SK-N-SH treated with all-trans-retinoic acid at 6 μM for 48 hours (cell line): ENCODE measurements around the gene IL31.

Experiments
- ATAC-seq: fragments of 200-7000 bp; cut with Tn5 transposase; 3 replicates; pipeline ENCODE4 v1.9.1; 2020; ENCODE audit warnings: mild to moderate bottlenecking, moderate library complexity
- BACH2 ChIP-seq: fragments of 250-450 bp; sonication (Bioruptor Pico); IDR thresholded peaks from 2 replicates; pipeline ENCODE4 v1.9.0; 2021; ENCODE audit warnings: mild to moderate bottlenecking, borderline replicate concordance
- CSDC2 ChIP-seq: fragments of 250-450 bp; sonication (Bioruptor Pico); IDR thresholded peaks from 2 replicates; pipeline ENCODE4 v1.5.0; 2020; ENCODE audit warnings: mild to moderate bottlenecking, moderate library complexity
- GLIS3 ChIP-seq: fragments of 250-450 bp; sonication (Bioruptor Pico); IDR thresholded peaks from 2 replicates; pipeline ENCODE4 v1.5.0; 2020; ENCODE audit warnings: mild to moderate bottlenecking, moderate library complexity
- ISL1 ChIP-seq: fragments of 250-450 bp; sonication (Bioruptor Pico); IDR thresholded peaks from 2 replicates; pipeline ENCODE4 v2.1.2; 2022; ENCODE audit warnings: mild to moderate bottlenecking, moderate library complexity
- OSR1 ChIP-seq: fragments of 250-450 bp; sonication (Bioruptor Pico); IDR thresholded peaks from 2 replicates; pipeline ENCODE4 v1.8.0; 2022; ENCODE audit warnings: moderate library complexity, mild to moderate bottlenecking, inconsistent platforms
- PATZ1 ChIP-seq: fragments of 250-450 bp; sonication (Bioruptor Pico); IDR thresholded peaks from 2 replicates; pipeline ENCODE4 v1.8.0; 2020; ENCODE audit warnings: mild to moderate bottlenecking, moderate library complexity, borderline replicate concordance
- PPARA ChIP-seq: fragments of 250-450 bp; sonication (Bioruptor Pico); IDR thresholded peaks from 2 replicates; pipeline ENCODE4 v1.5.0; 2020; ENCODE audit warnings: mild to moderate bottlenecking, borderline replicate concordance
- RARB ChIP-seq: fragments of 250-450 bp; sonication (Bioruptor Pico); IDR thresholded peaks from 2 replicates; pipeline ENCODE4 v1.8.0; 2021; ENCODE audit warnings: mild to moderate bottlenecking, moderate library complexity
- SNAI2 ChIP-seq: fragments of 250-450 bp; sonication (Bioruptor Pico); IDR thresholded peaks from 2 replicates; pipeline ENCODE4 v1.5.0; 2020; ENCODE audit warnings: mild to moderate bottlenecking, moderate library complexity
- TCF4 ChIP-seq: fragments of 250-450 bp; sonication (Bioruptor Pico); IDR thresholded peaks from 2 replicates; pipeline ENCODE4 v1.8.0; 2021; ENCODE audit warnings: mild to moderate bottlenecking, moderate library complexity, borderline replicate concordance
- TOX ChIP-seq: fragments of 250-450 bp; sonication (Bioruptor Pico); IDR thresholded peaks from 2 replicates; pipeline ENCODE4 v1.8.0; 2021; ENCODE audit warnings: mild to moderate bottlenecking, moderate library complexity, borderline replicate concordance
- ZC3H10 ChIP-seq: fragments of 250-450 bp; sonication (Bioruptor Pico); IDR thresholded peaks from 2 replicates; pipeline ENCODE4 v1.5.1; 2021; ENCODE audit warnings: mild to moderate bottlenecking, moderate library complexity
- ZFP30 ChIP-seq: fragments of 450-650 bp; formaldehyde crosslinking; IDR thresholded peaks from 2 replicates; pipeline ENCODE4 v1.5.0; 2022; ENCODE audit warnings: mild to moderate bottlenecking, moderate library complexity
- ZNF565 ChIP-seq: fragments of 450-650 bp; formaldehyde crosslinking; conservative IDR thresholded peaks from 2 replicates; pipeline ENCODE4 v1.5.0; 2020; ENCODE audit warnings: low read depth, mild to moderate bottlenecking, moderate library complexity
- ZNF70 ChIP-seq: fragments of 450-650 bp; formaldehyde crosslinking; IDR thresholded peaks from 2 replicates; pipeline ENCODE4 v1.5.0; 2020; ENCODE audit warnings: mild to moderate bottlenecking, moderate library complexity
- ZNF8 ChIP-seq: fragments of 450-650 bp; formaldehyde crosslinking; IDR thresholded peaks from 2 replicates; pipeline ENCODE4 v1.5.0; 2020; ENCODE audit warnings: mild to moderate bottlenecking, moderate library complexity
- TF ChIP-seq, protein P1 (sequence below): fragments of 250-450 bp; sonication (Bioruptor Pico); IDR thresholded peaks from 2 replicates; pipeline ENCODE4 v1.5.0; 2020; ENCODE audit warnings: mild to moderate bottlenecking, moderate library complexity
- TF ChIP-seq, protein P2 (sequence below): fragments of 250-450 bp; sonication (Bioruptor Pico); IDR thresholded peaks from 2 replicates; pipeline ENCODE4 v1.5.1; 2020; ENCODE audit warnings: low read depth, mild to moderate bottlenecking, moderate library complexity
- TF ChIP-seq, protein P3 (sequence below): fragments of 250-450 bp; sonication (Bioruptor Pico); IDR thresholded peaks from 2 replicates; pipeline ENCODE4 v1.8.0; 2021; ENCODE audit warnings: low read depth, mild to moderate bottlenecking, moderate library complexity, borderline replicate concordance

IL31 gene

GRCh38 chr12:122185079-122185478, 11.1 kb upstream of the IL31 start:
- ATAC-seq = no peak
- TF ChIP-seq ISL1 (no peak), TCF4 (CRISPR knock-in tag) (no peak), ZNF565 (CRISPR knock-in tag) (no peak), ZNF70 (CRISPR knock-in tag) (no peak), PPARA (CRISPR knock-in tag) (no peak), RARB (CRISPR knock-in tag) (no peak), PATZ1 (CRISPR knock-in tag) (no peak), BACH2 (no peak)
- TF ChIP-seq, protein P1, sequence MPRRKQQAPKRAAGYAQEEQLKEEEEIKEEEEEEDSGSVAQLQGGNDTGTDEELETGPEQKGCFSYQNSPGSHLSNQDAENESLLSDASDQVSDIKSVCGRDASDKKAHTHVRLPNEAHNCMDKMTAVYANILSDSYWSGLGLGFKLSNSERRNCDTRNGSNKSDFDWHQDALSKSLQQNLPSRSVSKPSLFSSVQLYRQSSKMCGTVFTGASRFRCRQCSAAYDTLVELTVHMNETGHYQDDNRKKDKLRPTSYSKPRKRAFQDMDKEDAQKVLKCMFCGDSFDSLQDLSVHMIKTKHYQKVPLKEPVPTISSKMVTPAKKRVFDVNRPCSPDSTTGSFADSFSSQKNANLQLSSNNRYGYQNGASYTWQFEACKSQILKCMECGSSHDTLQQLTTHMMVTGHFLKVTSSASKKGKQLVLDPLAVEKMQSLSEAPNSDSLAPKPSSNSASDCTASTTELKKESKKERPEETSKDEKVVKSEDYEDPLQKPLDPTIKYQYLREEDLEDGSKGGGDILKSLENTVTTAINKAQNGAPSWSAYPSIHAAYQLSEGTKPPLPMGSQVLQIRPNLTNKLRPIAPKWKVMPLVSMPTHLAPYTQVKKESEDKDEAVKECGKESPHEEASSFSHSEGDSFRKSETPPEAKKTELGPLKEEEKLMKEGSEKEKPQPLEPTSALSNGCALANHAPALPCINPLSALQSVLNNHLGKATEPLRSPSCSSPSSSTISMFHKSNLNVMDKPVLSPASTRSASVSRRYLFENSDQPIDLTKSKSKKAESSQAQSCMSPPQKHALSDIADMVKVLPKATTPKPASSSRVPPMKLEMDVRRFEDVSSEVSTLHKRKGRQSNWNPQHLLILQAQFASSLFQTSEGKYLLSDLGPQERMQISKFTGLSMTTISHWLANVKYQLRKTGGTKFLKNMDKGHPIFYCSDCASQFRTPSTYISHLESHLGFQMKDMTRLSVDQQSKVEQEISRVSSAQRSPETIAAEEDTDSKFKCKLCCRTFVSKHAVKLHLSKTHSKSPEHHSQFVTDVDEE (CRISPR knock-in tag) = no peak

GRCh38 chr12:122184517-122184916, 10.5 kb upstream of the IL31 start:
- ATAC-seq = no peak
- no peak for TF ChIP-seq SNAI2 (CRISPR knock-in tag)
- TF ChIP-seq TOX (CRISPR knock-in tag) = no peak
- no peak for TF ChIP-seq RARB (CRISPR knock-in tag)
- TF ChIP-seq GLIS3 (CRISPR knock-in tag) = no peak
- TF ChIP-seq ISL1 = no peak
- no peak for TF ChIP-seq BACH2
- no peak for TF ChIP-seq CSDC2 (CRISPR knock-in tag)
- no peak for TF ChIP-seq ZNF70 (CRISPR knock-in tag)
- TF ChIP-seq, protein P2, sequence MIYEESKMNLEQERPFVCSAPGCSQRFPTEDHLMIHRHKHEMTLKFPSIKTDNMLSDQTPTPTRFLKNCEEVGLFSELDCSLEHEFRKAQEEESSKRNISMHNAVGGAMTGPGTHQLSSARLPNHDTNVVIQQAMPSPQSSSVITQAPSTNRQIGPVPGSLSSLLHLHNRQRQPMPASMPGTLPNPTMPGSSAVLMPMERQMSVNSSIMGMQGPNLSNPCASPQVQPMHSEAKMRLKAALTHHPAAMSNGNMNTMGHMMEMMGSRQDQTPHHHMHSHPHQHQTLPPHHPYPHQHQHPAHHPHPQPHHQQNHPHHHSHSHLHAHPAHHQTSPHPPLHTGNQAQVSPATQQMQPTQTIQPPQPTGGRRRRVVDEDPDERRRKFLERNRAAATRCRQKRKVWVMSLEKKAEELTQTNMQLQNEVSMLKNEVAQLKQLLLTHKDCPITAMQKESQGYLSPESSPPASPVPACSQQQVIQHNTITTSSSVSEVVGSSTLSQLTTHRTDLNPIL (CRISPR knock-in tag) = no peak
- no peak for TF ChIP-seq ZC3H10
- TF ChIP-seq TCF4 (CRISPR knock-in tag) = no peak
- TF ChIP-seq ZFP30 (CRISPR knock-in tag) = no peak
- TF ChIP-seq ZNF8 (CRISPR knock-in tag) = no peak
- TF ChIP-seq, protein P3, sequence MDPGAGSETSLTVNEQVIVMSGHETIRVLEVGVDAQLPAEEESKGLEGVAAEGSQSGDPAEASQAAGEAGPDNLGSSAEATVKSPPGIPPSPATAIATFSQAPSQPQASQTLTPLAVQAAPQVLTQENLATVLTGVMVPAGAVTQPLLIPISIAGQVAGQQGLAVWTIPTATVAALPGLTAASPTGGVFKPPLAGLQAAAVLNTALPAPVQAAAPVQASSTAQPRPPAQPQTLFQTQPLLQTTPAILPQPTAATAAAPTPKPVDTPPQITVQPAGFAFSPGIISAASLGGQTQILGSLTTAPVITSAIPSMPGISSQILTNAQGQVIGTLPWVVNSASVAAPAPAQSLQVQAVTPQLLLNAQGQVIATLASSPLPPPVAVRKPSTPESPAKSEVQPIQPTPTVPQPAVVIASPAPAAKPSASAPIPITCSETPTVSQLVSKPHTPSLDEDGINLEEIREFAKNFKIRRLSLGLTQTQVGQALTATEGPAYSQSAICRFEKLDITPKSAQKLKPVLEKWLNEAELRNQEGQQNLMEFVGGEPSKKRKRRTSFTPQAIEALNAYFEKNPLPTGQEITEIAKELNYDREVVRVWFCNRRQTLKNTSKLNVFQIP (CRISPR knock-in tag) = no peak
- no peak for TF ChIP-seq ZNF565 (CRISPR knock-in tag)

DNA sequence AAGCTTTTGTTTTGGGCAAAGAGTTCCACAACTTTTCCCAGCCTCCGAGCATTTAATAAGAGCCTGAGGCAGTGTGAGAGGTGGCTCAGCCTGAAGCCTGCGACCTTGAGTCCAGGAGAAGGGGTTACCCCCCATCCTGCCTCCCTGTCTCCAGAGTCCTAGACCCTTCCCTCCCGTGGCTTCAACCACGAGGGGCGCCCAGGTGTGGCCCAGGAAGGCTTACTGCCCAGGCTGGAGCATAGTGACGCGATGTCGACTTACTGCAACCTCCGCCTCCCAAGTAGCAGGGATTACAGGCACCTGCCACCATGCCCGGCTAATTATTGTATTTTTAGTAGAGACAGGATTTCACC, 9.5 kb upstream of the IL31 start:
- TF ChIP-seq ZNF8 (CRISPR knock-in tag) (no peak), ZFP30 (CRISPR knock-in tag) (no peak), PPARA (CRISPR knock-in tag) (no peak), ZNF565 (CRISPR knock-in tag) (no peak), OSR1 (CRISPR knock-in tag) (no peak), ZC3H10 (no peak), SNAI2 (CRISPR knock-in tag) (no peak)
- TF ChIP-seq, protein P1 (CRISPR knock-in tag) = no peak
- no peak for ATAC-seq
